Mesenchymal stem cell (in vitro differentiated cells and primary cell): Measurements from ENCODE around the gene PGAP6.
"Not testable (repeated sequence)": the region's sequence is repeated elsewhere in the genome, so short reads cannot be mapped to it uniquely, and the experiment has no call there.

Experiments used
- DNase-seq: peaks from one replicate; pipeline ENCODE4 v3.0.0-alpha.2; 2013
- H2AFZ ChIP-seq: one replicate; pipeline ENCODE4 v1.6.1; 2013; ENCODE audit warnings: low read depth, mild to moderate bottlenecking, control low read depth, inconsistent platforms, low read length, moderate library complexity
- H2AK5ac ChIP-seq: 2 replicates; pipeline ENCODE4 v1.6.1; 2013; ENCODE audit warnings: low read length, moderate library complexity, mild to moderate bottlenecking, inconsistent platforms; ENCODE audit not compliant: severe bottlenecking
- H2BK120ac ChIP-seq: one replicate; pipeline ENCODE4 v1.6.1; 2013; ENCODE audit warnings: low read depth, mild to moderate bottlenecking, inconsistent platforms, low read length, moderate library complexity
- H2BK12ac ChIP-seq, 2 experiments: one replicate each; pipeline ENCODE4 v1.6.1; 2013; ENCODE audit warnings: inconsistent platforms in 2 of 2, low read length in 2 of 2, mild to moderate bottlenecking in 2 of 2, moderate library complexity in 2 of 2, control low read depth in 1 of 2
- H2BK15ac ChIP-seq: one replicate; pipeline ENCODE4 v1.6.1; 2013; ENCODE audit warnings: mild to moderate bottlenecking, low read depth, inconsistent platforms; ENCODE audit not compliant: poor library complexity, severe bottlenecking
- H2BK5ac ChIP-seq: 2 replicates; pipeline ENCODE4 v1.6.1; 2013; ENCODE audit warnings: low read depth, mild to moderate bottlenecking, low read length, control low read depth, inconsistent platforms; ENCODE audit not compliant: poor library complexity, severe bottlenecking
- H3K14ac ChIP-seq, 2 experiments: one replicate each; pipeline ENCODE4 v1.6.1; 2013; ENCODE audit warnings: inconsistent platforms in 2 of 2, low read length in 2 of 2, control low read depth in 1 of 2, mild to moderate bottlenecking in 1 of 2, moderate library complexity in 1 of 2
- H3K18ac ChIP-seq, 2 experiments: one replicate each; pipeline ENCODE4 v1.6.1; 2013; ENCODE audit warnings: inconsistent platforms in 2 of 2, low read length in 2 of 2, control low read depth in 1 of 2, low read depth in 1 of 2, mild to moderate bottlenecking in 1 of 2
- H3K23ac ChIP-seq, 2 experiments: one replicate each; pipeline ENCODE4 v1.6.1; 2013; ENCODE audit warnings: inconsistent platforms in 2 of 2, low read length in 2 of 2, mild to moderate bottlenecking in 2 of 2, moderate library complexity in 2 of 2, control low read depth in 1 of 2
- H3K27ac ChIP-seq: 2 replicates; pipeline ENCODE4 v1.5.1; 2013; ENCODE audit warnings: mild to moderate bottlenecking, moderate library complexity, low read length, control low read depth, inconsistent platforms; ENCODE audit not compliant: poor library complexity, severe bottlenecking
- H3K27me3 ChIP-seq, 2 experiments: 2 replicates each; pipeline versions ENCODE4 v1.6.1 to v1.7.0; 2013; ENCODE audit warnings: low read length in 2 of 2, mild to moderate bottlenecking in 2 of 2, moderate library complexity in 2 of 2, control low read depth in 1 of 2, inconsistent platforms in 1 of 2; ENCODE audit not compliant: control insufficient read depth in 1 of 2, insufficient read depth in 1 of 2
- H3K36me3 ChIP-seq, 2 experiments: 2 replicates each; pipeline versions ENCODE4 v1.6.1 to v1.7.0; 2013; ENCODE audit warnings: low read length in 2 of 2, control low read depth in 1 of 2, inconsistent platforms in 1 of 2, low read depth in 1 of 2, mild to moderate bottlenecking in 1 of 2; ENCODE audit not compliant: insufficient read depth in 2 of 2, control insufficient read depth in 1 of 2
- H3K4ac ChIP-seq, 2 experiments: one replicate each; pipeline ENCODE4 v1.6.1; 2013; ENCODE audit warnings: inconsistent platforms in 2 of 2, low read length in 2 of 2, mild to moderate bottlenecking in 2 of 2, moderate library complexity in 2 of 2, control low read depth in 1 of 2, low read depth in 1 of 2
- H3K4me1 ChIP-seq: 2 replicates; pipeline ENCODE4 v1.6.1; 2013; ENCODE audit warnings: low read depth, low read length, control low read depth; ENCODE audit not compliant: control insufficient read depth, insufficient read depth
- H3K4me2 ChIP-seq: 2 replicates; pipeline ENCODE4 v1.6.1; 2013; ENCODE audit warnings: low read length, mild to moderate bottlenecking, inconsistent platforms; ENCODE audit not compliant: poor library complexity, severe bottlenecking
- H3K4me3 ChIP-seq, 2 experiments: 2 replicates each; pipeline versions ENCODE4 v1.5.1 to v1.7.0; 2013; ENCODE audit warnings: low read length in 2 of 2, mild to moderate bottlenecking in 2 of 2, control low read depth in 1 of 2, low read depth in 1 of 2; ENCODE audit not compliant: insufficient read depth in 1 of 2
- H3K79me1 ChIP-seq: replicated peaks from 2 replicates; pipeline ENCODE4 v1.6.1; 2013; ENCODE audit warnings: mild to moderate bottlenecking, control low read depth, low read length, inconsistent platforms; ENCODE audit not compliant: poor library complexity, severe bottlenecking
- H3K9ac ChIP-seq: 2 replicates; pipeline ENCODE4 v1.7.0; 2013; ENCODE audit warnings: mild to moderate bottlenecking, low read length, moderate library complexity
- H3K9me3 ChIP-seq: 2 replicates; pipeline ENCODE4 v1.7.0; 2013; ENCODE audit warnings: mild to moderate bottlenecking, low read length; ENCODE audit not compliant: control insufficient read depth
- H4K8ac ChIP-seq: one replicate; pipeline ENCODE4 v1.6.1; 2013; ENCODE audit warnings: inconsistent platforms, mild to moderate bottlenecking, low read length, moderate library complexity
- H4K91ac ChIP-seq: one replicate; pipeline ENCODE4 v1.6.1; 2013; ENCODE audit warnings: mild to moderate bottlenecking, low read length, inconsistent platforms
- WGBS: methylation state at CpG from one replicate; pipeline ENCODE4 v1.1.7; 2013; ENCODE audit warnings: mixed read lengths; 5-methylcytosine and 5-hydroxymethylcytosine counted together

Gene PGAP6

DNA sequence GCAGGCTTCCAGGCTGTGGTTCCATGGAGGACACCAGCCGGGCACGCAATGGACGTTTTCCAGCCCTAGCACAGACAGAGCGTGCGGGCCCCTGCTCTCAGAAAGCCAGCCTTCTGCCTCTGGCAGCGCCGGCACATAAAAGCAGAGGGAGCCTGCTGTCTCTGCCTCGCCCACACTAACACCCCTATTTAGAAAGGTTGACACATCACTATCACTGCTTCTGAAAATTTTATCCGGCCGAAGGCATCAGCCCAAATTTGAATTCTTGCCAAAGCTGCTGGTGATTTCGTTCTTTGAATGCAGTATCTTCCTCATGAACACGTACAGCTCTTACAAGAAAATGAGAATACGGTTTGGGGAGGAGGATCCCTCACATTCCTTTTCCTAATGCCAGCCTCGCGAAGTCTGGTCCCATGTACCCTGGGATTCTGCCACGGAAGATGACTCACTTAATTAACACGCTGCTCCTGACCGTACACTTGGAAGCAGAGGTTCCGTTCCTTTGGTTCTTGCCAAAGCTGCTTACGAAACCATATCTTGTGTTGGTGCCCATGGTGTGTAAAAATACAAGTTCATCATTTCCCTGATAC is 42.4 kb upstream of the PGAP6 start:
- Histone ChIP-seq H3K27ac (peak overlapping the region; percentile 75), H2AK5ac (peak overlapping the region; percentile 86), H4K91ac (peak overlapping the region; percentile 89), H3K4ac (peak overlapping the region in 1 of 2 experiments; percentile 85), H3K4me2 (peak overlapping the region; percentile 99), H4K8ac (peak overlapping the region; percentile 27), H3K4me3 (peak overlapping the region in 1 of 2 experiments; percentile 82), H2BK15ac (no peak overlapping the region), H3K23ac (no peak overlapping the region), H3K27me3 (no peaks in the 10 kb centered on the region), H2AFZ (no peak overlapping the region), H3K9ac (peak overlapping the region; percentile 83), H3K14ac (peak overlapping the region in 1 of 2 experiments; percentile 28), H2BK120ac (peak overlapping the region; percentile 37), H2BK5ac (no peak overlapping the region), H3K4me1 (peaks cover 28% of the 10 kb centered on the region), H3K18ac (peak overlapping the region in 1 of 2 experiments; percentile 93), H3K36me3 (peaks cover 0 to 3% of the 10 kb centered on the region in 2 experiments), H3K9me3 (no peaks in the 10 kb centered on the region), H3K79me1 (peaks cover 19% of the 10 kb centered on the region), H2BK12ac (peak overlapping the region; percentile 92 to 95)
- whole genome bisulfite sequencing, result 62% methylated on average over 19 of the region's 20 CpGs
- DNase-seq, result peak; percentile 89

DNA sequence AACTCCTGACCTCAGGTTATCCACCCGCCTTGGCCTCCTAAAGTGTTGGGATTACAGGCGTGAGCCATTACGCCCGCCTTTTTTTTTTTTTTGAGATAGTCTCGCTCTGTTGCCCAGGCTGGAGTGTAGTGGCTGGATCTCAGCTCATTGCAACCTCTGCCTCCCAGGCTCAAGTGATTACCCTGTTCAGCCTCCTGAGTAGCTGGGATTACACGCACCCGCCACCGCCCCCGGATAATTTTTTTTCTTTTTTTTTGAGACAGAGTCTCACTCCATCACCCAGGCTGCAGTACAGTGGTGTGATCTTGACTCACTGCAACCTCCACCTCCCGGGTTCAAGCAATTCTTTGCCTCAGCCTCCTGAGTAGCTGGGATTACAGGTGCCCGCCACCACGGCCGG is 40.4 kb upstream of the PGAP6 start:
- not testable (repeated sequence) for H3K14ac ChIP-seq, H3K9ac ChIP-seq, H3K23ac ChIP-seq, H3K36me3 ChIP-seq, H3K27ac ChIP-seq, H3K79me1 ChIP-seq, H2BK120ac ChIP-seq, H3K4ac ChIP-seq, H2BK15ac ChIP-seq, H3K18ac ChIP-seq, H2BK12ac ChIP-seq, H4K8ac ChIP-seq, H3K27me3 ChIP-seq, H3K4me2 ChIP-seq, H3K9me3 ChIP-seq, DNase-seq, H2BK5ac ChIP-seq, H3K4me3 ChIP-seq, H2AFZ ChIP-seq, H4K91ac ChIP-seq, H2AK5ac ChIP-seq
- WGBS, result 95% methylated on average over 13 of the region's 13 CpGs
- peaks cover 24% of the 10 kb centered on the region for H3K4me1 ChIP-seq

DNA sequence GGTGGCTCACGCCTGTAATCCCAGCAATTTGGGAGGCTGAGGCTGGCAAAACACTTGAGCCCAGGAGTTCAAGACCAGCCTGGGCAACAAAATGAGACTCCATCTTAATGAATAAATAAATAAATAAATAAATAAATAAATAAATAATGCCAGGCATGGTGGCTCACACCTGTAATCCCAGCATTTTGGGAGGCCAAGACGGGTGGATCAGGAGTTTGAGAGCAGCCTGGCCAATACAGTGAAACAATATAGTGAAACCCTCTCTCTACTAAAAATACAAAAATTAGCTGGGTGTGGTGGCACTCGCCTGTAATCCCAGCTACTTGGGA is 33.4 kb upstream of the PGAP6 start:
- H2AFZ ChIP-seq, H3K9me3 ChIP-seq, H3K4me2 ChIP-seq, H3K4me3 ChIP-seq, H3K4me1 ChIP-seq, H2BK12ac ChIP-seq, H4K8ac ChIP-seq, H3K4ac ChIP-seq, H2BK5ac ChIP-seq, H2AK5ac ChIP-seq, H3K9ac ChIP-seq, H3K14ac ChIP-seq, H4K91ac ChIP-seq, H3K23ac ChIP-seq, H2BK15ac ChIP-seq, H3K18ac ChIP-seq, H3K79me1 ChIP-seq, H2BK120ac ChIP-seq, DNase-seq, H3K27me3 ChIP-seq, H3K27ac ChIP-seq: not testable (repeated sequence)
- peaks cover 17 to 19% of the 10 kb centered on the region in 2 experiments for H3K36me3 ChIP-seq
- 88% methylated on average over 3 of the region's 3 CpGs for WGBS

DNA sequence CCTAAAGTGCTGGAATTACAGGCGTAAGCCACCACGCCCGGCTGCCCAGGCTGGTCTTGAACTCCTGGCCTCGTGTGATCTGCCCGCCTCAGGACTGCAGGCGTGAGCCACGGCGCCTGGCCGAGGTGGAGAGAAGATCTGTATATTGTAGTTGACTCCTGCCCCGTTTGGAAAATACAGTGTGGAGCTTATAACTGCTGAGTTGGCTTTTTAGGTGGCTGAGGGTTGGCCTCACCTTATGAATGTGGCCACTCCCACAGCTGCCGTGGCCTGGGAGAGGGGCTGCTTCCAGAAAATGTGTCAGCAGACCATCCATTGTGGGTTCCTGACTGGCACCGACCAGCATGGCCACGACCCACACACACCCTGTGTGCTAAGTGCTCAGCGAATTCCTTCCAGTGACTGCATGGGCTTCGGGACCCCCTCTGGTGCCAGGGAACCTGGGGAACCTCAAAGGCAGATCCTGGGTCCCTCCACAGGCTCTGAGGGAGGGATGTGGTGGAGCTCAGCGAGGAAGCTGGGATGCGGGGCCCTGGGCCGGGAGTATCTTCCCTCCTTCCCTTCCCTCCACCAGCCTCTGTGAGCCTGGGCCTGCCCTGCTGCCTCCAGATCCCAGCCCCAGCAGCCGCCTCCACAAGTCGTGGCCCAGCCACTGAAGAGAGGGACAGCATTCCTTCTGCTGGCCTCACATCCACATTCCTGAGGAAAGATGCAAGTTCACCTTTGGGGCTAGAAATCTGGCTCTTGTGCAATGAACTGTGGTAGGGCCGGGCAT is 32.8 kb upstream of the PGAP6 start:
- Histone ChIP-seq H3K23ac (no peak overlapping the region), H2AK5ac (no peak overlapping the region), H4K8ac (no peak overlapping the region), H2BK120ac (no peak overlapping the region), H3K4me3 (no peak overlapping the region), H2BK12ac (no peak overlapping the region), H3K4ac (no peak overlapping the region), H2BK5ac (no peak overlapping the region), H3K36me3 (peaks cover 21 to 24% of the 10 kb centered on the region in 2 experiments), H3K9ac (no peak overlapping the region), H3K79me1 (no peaks in the 10 kb centered on the region), H3K27me3 (no peaks in the 10 kb centered on the region), H3K14ac (no peak overlapping the region), H3K9me3 (no peaks in the 10 kb centered on the region), H3K4me2 (no peak overlapping the region), H2BK15ac (no peak overlapping the region), H2AFZ (no peak overlapping the region), H3K27ac (no peak overlapping the region), H3K18ac (no peak overlapping the region), H4K91ac (no peak overlapping the region), H3K4me1 (peaks cover 6% of the 10 kb centered on the region)
- WGBS, result 95% methylated on average over 21 of the region's 21 CpGs
- no peak for DNase-seq
